T-helper 17 cell (primary cell): ENCODE measurements around the gene PEDS1. TPM values are rescaled to one million over a fixed set of nuclear protein-coding genes. Genes with fewer than 3 reads are reported as not detected.
"Not testable (repeated sequence)": the region's sequence is repeated elsewhere in the genome, so short reads cannot be mapped to it uniquely, and the experiment has no call there.

ENCODE experiments used
- ATAC-seq: fragments of 150-1000 bp; cut with Tn5 transposase; 2 replicates; pipeline ENCODE4 v1.10.0; 2021; ENCODE audit warnings: mild to moderate bottlenecking, moderate library complexity
- DNase-seq, 3 donors: peaks; one replicate each; pipeline versions ENCODE4 v3.0.0 to v3.0.0-alpha.2; 2020 to 2021
- H3K9me3 ChIP-seq: one replicate; pipeline ENCODE4 v1.7.0; 2013; ENCODE audit warnings: low read length, mild to moderate bottlenecking; ENCODE audit not compliant: control insufficient read depth, poor library complexity, severe bottlenecking
- H3K27ac Mint-ChIP-seq: one replicate; pipeline ENCODE4 v1.8.0; 2022; ENCODE audit warnings: mild to moderate bottlenecking, moderate library complexity, mixed read lengths
- H3K27me3 Mint-ChIP-seq: one replicate; pipeline ENCODE4 v1.8.0; 2022; ENCODE audit warnings: mixed read lengths
- H3K36me3 Mint-ChIP-seq: one replicate; pipeline ENCODE4 v1.8.0; 2022; ENCODE audit warnings: low read depth, mixed read lengths
- H3K4me1 Mint-ChIP-seq: one replicate; pipeline ENCODE4 v1.8.0; 2022; ENCODE audit warnings: mild to moderate bottlenecking, mixed read lengths
- H3K4me3 Mint-ChIP-seq: one replicate; pipeline ENCODE4 v1.8.0; 2022; ENCODE audit warnings: mild to moderate bottlenecking, moderate library complexity, mixed read lengths
- total RNA-seq, 4 donors: library from RNA in 2 of 4; stranded (reverse) in 2 of 4; gene quantifications; one replicate each; pipeline ENCODE4 v1.2.3 and lab custom pipeline; 2022 to 2026

PEDS1 gene
- total RNA-seq, 2 donors from 2014 or later = 14.3 to 22.6 TPM

DNA sequence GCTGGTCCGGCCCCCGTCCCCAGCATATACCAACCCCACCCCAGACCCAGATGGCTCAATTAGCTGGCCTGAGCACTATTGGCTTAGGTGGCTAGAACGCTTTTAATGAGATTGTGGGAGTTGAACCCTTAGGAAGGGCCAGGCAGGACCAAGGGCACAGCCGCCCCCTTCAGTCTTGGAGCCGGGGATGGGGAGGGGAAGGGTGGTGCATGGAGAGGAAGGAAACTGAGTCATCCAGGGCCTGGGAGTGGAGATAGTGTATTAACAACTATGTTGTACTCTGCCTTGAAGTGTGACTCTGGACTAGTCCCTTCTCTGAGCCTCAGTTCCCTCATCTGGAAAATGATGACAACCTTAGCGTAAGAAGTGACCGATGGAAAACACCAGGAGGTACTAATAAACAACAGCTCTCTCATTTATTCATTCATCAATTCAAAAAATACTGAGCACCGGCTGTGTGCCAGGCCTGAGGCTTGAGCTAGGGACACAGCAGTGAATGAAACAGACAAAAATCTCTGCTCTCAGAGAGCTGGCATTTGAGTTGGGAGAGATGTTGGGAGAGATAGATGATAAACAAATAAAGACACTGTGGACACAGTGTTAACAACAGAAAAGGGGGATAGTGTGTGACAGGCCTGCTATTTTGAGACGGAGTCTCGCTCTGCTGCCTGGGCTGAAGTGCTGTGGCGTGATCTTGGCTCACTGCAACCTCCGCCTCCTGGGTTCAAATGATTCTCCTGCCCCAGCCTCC is 11.5 kb downstream of the PEDS1 start:
- ATAC-seq (no peak), DNase-seq (no peak)
- Mint-ChIP-seq H3K36me3 (peaks cover 9% of the 10 kb centered on the region), H3K27ac (no peak overlapping the region), H3K4me3 (no peak overlapping the region), H3K27me3 (no peaks in the 10 kb centered on the region), H3K4me1 (peaks cover 28% of the 10 kb centered on the region)
- no peaks in the 10 kb centered on the region for H3K9me3 ChIP-seq

DNA sequence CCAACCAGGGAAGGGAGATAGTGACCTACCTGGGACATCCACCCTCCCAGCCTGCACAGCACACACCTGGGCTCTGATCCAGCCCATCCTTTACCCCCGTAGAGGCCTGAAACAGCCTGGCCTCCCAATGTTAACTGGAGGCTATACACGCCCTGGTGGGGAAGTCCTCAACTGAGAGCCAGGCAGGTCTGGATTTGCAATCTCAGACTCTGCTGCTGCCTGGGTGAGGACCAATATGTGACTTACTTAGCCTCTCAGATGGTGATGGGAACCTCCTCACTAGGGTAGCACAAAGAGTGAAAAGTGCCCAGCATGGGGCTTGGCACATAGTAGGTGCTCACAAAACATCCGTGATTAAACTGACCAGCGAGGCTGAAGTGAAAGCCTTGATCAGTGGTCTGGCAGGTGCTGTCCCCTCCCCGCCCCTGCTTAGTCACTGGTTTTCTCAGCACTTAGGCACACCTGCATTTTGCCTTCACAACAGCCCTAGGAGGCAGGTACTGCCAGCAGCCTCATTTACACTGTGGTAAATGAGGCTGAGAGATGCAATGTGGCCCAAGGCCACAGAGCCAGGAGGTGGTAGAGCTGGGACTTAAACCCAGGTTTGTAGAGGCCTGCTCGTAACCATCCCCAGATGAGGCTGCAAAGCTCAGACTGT is 12.4 kb downstream of the PEDS1 start:
- Mint-ChIP-seq H3K27me3 (no peaks in the 10 kb centered on the region), H3K4me3 (no peak overlapping the region), H3K4me1 (peaks cover 20% of the 10 kb centered on the region), H3K27ac (no peak overlapping the region), H3K36me3 (peaks cover 9% of the 10 kb centered on the region)
- no peaks in the 10 kb centered on the region for H3K9me3 ChIP-seq
- ATAC-seq = no peak
- no peak for DNase-seq

DNA sequence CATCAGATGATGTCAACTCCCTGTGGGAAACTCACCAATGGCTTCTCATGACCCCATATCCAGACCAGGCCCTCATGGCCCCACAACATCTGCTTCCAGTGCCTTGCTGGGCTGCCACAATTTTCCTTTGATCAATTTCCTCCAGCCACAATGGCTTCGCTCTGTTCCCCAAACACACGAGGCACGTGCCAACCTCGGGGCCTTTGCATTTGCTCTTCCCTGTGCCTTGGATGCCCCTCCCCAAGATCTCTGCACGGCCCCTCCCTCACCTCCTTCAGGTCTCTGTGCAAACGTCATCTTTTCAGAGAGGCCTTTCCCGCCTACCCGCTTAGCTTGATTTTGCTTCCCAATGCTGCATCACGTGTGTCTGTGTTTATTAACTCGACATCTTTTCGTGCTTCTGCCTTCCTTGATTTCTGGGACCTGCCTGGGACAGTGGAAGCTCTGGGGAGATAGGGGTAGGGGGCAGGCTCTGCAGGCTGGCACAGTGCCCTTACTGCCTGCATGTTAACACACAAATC is 13.1 kb downstream of the PEDS1 start:
- DNase-seq (no peak), ATAC-seq (no peak)
- Mint-ChIP-seq H3K4me3 (no peak overlapping the region), H3K27ac (no peak overlapping the region), H3K36me3 (peaks cover 9% of the 10 kb centered on the region), H3K27me3 (no peaks in the 10 kb centered on the region), H3K4me1 (peaks cover 17% of the 10 kb centered on the region)
- H3K9me3 ChIP-seq = no peaks in the 10 kb centered on the region

DNA sequence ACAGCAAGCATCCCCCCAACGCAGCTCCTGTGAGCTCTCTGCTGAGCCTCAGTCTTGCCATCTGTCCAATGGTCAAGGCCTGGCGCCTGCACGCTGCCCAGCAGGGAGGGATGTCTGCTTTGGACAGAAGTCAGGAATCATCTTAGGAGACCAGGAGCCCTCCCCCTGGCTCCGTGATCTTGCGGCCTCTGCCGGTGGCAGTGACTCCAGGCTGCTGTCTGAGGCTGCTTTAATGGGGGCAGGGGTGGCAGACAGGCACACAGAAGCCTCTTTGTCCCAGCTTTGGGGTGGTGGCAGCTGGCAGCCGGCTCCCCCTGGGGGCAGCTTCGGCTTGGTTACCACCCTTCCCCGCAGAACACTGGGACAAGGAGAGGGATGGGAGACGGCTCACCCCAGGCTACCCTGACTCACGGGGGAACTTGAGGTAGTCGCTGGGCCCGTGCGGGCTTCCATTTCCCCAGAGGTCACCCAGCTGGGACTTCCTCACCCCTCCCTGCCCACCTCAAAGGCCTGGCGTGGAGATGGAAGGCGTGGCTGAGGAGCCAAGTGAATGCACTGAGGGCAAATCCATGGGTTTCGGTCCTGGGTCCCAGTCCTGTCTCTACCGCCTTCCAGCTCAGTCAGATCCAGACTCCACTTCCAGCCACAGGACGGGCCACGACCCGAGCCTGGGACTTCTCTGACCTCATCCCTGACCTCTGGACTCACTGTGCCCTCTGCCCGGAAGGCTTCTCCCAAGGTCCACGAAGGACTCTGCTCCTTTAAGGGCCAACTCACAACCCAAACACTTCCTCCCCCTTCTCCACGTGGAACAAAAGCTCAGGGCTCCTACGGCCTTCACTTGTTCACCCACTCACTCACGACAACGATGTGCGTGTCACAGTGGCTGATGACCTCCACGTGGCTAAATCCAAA is 14.8 kb downstream of the PEDS1 start:
- Mint-ChIP-seq H3K4me1 (peaks cover 17% of the 10 kb centered on the region), H3K36me3 (peaks cover 9% of the 10 kb centered on the region), H3K27me3 (no peaks in the 10 kb centered on the region), H3K27ac (peak overlapping the region; percentile 32), H3K4me3 (no peak overlapping the region)
- no peak for ATAC-seq
- DNase-seq = no peak
- no peaks in the 10 kb centered on the region for H3K9me3 ChIP-seq

DNA sequence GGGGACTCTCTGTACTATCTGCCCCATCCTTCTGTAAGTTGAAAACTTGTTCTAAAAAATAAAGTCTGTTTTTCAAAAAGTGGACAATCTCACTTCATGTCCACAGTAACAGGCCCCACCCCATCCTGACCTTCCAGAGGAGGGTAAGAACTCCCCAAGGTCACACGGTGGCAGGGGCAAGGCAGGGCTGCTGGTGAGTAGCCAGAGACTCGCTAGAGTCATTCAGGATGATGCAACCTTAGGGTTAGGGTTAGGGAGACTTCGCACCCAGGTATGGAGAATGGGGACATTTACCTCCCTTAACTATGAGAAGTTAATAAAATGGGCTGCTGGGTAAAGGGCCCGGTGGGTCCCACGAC is 15.4 kb downstream of the PEDS1 start:
- no peaks in the 10 kb centered on the region for H3K9me3 ChIP-seq
- peak overlapping the region; percentile 32 for H3K27ac Mint-ChIP-seq
- no peak overlapping the region for H3K4me3 Mint-ChIP-seq
- DNase-seq = no peak
- H3K27me3 Mint-ChIP-seq = no peaks in the 10 kb centered on the region
- ATAC-seq = no peak
- peaks cover 9% of the 10 kb centered on the region for H3K36me3 Mint-ChIP-seq
- H3K4me1 Mint-ChIP-seq = peaks cover 16% of the 10 kb centered on the region

DNA sequence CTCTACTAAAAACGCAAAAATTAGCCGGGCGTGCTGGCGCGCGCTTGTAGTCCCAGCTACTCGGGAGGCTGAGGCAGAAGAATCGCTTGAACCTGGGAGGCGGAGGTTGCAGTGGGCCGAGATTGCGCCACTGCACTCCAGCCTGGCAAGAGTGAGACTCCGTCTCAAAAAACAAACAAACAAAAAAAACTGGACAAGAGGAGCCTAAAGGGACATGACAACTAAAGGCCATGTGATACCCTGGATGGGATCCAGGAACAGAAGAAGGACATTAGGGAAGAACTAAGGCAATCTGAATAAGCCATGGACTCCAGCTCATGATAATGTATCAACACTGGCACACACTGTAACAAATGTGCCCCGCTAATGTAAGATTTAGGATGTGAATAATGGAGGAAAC is 15.8 kb downstream of the PEDS1 start:
- Mint-ChIP-seq H3K4me1 (peaks cover 12% of the 10 kb centered on the region), H3K27ac (peak overlapping the region; percentile 32)
- H3K36me3 Mint-ChIP-seq, H3K27me3 Mint-ChIP-seq, H3K9me3 ChIP-seq, ATAC-seq, H3K4me3 Mint-ChIP-seq, DNase-seq: not testable (repeated sequence)

DNA sequence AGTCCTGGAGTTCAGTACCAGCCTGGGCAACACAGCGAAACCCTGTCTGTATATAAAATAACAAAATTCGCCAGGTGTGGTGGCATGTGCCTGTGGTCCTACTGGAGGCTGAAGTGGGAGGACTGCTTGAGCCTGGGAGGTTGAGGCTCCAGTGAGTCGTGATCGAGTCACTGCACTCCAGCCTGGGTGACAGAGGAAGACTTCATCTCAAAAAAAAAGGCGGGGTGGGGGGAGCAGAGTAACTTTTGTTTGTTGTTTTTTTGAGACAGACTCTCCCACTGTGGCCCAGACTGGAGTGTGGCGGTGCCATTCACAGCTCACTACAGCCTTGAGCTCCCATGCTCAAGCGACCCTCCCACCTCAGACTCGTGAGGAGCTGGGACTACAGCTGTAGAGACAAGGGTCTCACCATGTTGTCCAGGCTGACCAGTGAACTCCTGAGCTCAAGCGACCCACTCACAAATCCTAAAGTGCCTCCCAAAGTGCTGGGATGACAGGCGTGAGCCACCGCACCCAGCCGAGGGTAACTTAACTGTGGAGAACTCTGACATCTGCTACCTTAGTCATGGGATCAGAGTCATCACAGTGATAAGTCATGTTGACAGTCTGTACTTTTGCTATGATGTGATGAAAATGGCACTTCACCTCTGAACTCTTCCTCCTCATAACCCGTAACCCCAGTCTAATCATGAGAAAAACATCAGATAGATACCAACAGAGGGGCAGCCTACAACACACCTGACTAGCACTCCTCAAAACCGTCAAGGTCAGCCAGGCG is 16.5 kb downstream of the PEDS1 start:
- Mint-ChIP-seq H3K36me3 (peaks cover 8% of the 10 kb centered on the region), H3K4me1 (peaks cover 16% of the 10 kb centered on the region), H3K4me3 (no peak overlapping the region), H3K27ac (peak overlapping the region; percentile 32), H3K27me3 (no peaks in the 10 kb centered on the region)
- ATAC-seq (no peak), DNase-seq (no peak)
- H3K9me3 ChIP-seq = no peaks in the 10 kb centered on the region

DNA sequence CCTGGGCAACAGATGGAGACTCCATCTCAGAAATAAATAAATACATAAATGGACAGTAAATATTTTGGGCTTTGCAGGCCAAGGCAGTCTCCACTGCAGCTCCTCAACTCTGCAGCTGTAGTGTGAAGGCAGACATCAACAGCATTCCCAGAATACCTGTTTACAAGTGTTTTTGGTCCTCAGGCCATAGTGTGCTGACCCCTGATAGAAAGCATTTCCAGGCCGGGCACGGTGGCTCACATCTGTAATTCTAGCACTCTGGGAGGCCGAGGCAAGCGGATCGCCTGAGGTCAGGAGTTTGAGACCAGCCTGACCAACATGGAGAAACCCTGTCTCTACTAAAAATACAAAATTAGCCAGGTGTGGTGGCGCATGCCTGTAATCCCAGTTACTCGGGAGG is 18.4 kb downstream of the PEDS1 start:
- not testable (repeated sequence) for H3K27me3 Mint-ChIP-seq, H3K27ac Mint-ChIP-seq, H3K36me3 Mint-ChIP-seq, DNase-seq, ATAC-seq, H3K4me3 Mint-ChIP-seq, H3K9me3 ChIP-seq
- peaks cover 11% of the 10 kb centered on the region for H3K4me1 Mint-ChIP-seq

DNA sequence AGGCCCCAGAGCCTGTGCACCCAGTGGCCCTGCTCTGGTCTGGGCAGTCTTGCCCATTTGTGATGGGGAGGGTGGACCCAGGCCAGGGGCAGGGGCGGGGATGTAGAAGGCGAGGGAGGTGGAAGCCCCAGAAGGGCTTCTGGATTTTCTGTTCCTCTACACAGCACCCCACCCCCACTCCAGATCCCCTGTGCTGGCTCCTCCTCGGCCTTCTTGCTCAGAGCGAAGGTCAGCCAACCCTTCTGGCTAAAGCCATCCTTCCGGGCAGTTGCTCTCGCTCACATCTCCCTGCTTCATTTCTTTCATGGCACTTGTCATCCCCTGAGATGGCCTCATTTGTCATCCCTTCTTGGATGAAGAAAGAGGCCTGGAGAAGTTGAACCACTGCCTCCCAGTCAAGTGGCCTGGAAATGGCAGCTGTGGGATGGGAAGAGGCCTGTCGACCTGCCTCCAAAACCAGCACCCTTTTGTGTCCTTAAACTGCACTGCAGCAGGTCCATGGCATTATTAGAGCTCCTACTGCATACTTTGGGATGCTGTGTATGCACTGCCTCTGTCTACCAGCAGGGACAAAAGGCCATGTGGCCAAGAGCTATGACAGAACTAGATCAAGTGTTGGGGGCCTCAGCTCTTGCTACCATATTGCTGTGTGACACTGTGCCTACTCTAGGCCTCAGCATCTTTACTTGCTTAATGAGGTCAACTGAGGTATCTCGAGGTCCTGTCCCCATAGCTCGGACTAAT is 19.9 kb downstream of the PEDS1 start:
- H3K27me3 Mint-ChIP-seq = no peaks in the 10 kb centered on the region
- no peak overlapping the region for H3K4me3 Mint-ChIP-seq
- DNase-seq (no peak), ATAC-seq (no peak)
- H3K36me3 Mint-ChIP-seq = peaks cover 6% of the 10 kb centered on the region
- H3K4me1 Mint-ChIP-seq = peaks cover 8% of the 10 kb centered on the region
- no peak overlapping the region for H3K27ac Mint-ChIP-seq
- H3K9me3 ChIP-seq = no peaks in the 10 kb centered on the region

DNA sequence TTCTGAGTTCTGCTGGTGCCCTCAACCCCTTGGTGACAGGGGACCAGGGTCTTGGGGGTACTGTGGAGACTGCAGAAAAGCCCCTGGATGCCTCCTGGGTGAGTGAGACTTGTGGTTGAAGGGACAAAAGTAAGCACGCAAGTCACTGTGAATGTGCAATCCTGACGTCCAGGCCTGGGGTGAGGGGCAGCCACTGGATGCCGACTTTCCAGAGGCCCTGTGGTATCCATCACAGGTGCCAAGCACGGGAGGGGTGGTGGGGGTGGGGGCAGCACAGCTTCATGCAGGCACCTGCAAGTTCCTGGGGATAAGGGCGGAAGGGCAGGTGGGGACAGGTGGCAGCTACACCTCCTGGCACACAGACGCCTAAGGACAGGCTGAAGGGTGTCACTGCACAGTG is 20.5 kb downstream of the PEDS1 start:
- ATAC-seq (no peak), DNase-seq (no peak)
- no peaks in the 10 kb centered on the region for H3K9me3 ChIP-seq
- H3K4me1 Mint-ChIP-seq = peaks cover 8% of the 10 kb centered on the region
- no peak overlapping the region for H3K27ac Mint-ChIP-seq
- no peak overlapping the region for H3K4me3 Mint-ChIP-seq
- peaks cover 6% of the 10 kb centered on the region for H3K36me3 Mint-ChIP-seq
- H3K27me3 Mint-ChIP-seq = no peaks in the 10 kb centered on the region

DNA sequence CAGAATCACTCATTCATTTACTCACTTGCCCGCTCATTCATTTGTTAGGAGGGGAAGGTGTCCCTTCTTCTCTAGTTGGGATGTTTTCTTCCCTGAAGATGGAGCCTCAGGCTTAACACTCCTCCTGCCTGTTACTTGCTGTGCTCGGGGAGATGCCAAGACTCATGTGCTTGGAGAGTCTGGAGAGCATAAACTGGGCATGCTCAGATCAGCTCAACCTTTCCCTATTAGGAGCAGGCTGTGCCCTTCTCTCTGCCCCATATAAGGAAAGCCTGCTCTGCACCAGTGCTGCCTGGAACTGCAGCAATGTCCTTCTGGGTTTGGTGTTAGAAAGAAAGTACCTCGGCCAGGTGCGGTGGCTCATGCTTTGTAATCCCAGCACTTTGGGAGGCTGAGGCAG is 22.5 kb downstream of the PEDS1 start:
- H3K27me3 Mint-ChIP-seq = no peaks in the 10 kb centered on the region
- peaks cover 11% of the 10 kb centered on the region for H3K4me1 Mint-ChIP-seq
- H3K9me3 ChIP-seq = no peaks in the 10 kb centered on the region
- DNase-seq = no peak
- H3K27ac Mint-ChIP-seq = no peak overlapping the region
- no peak for ATAC-seq
- peaks cover 6% of the 10 kb centered on the region for H3K36me3 Mint-ChIP-seq
- H3K4me3 Mint-ChIP-seq = no peak overlapping the region

DNA sequence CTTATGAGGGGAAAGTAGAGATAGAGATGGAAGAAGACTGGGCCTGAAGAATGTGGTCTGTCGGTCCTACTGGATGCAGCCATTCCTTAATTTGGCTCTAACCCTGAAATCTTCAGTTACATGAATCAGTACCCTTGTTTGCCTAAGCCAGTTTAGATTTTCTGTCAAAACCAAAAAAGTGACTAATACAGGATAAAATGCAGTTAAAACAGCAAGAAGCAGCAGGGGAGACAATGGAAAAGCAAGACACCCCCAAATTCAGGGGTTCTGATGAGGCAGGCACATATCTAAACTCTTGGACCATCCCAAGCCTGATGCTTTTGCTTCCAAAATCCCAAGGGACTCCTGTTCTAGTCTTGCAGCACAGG is 23.2 kb downstream of the PEDS1 start:
- no peak for DNase-seq
- Mint-ChIP-seq H3K36me3 (peaks cover 8% of the 10 kb centered on the region), H3K4me3 (no peak overlapping the region), H3K4me1 (peaks cover 12% of the 10 kb centered on the region), H3K27me3 (no peaks in the 10 kb centered on the region), H3K27ac (no peak overlapping the region)
- no peaks in the 10 kb centered on the region for H3K9me3 ChIP-seq
- ATAC-seq = no peak
